ENCODE results near the gene ADTRP.

DNA sequence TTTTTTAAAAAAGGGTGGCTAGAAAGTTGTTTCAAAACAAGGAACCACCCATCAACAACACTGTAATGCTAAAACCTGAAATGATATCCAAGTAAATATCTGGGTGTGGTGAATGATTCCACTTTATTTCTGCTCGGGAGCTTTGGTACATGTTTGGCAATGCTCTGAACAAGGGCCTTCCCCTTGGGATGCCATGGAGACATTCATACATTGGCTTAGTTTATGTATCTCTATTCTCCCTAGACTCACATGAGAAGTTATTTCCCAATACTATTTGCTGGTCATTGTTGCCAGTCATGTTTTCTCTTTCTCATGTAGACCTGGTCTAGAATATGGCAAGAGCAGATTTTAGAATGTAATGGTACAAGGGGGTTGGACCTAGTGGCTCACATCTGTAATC is 22.9 kb downstream of the ADTRP start:
- TF ChIP-seq POLR2A (IDR thresholded peaks at IDR 0.05): no peak
- no peak for TF ChIP-seq CTCF (IDR thresholded peaks at IDR 0.05)
